GM12891 (cell line): ENCODE data around the gene RNF40.

ENCODE experiments used
- PAX5 ChIP-seq: IDR thresholded peaks from 2 replicates; pipeline ENCODE4 v1.6.1; 2011; ENCODE audit warnings: low read length, moderate library complexity, mild to moderate bottlenecking; ENCODE audit not compliant: insufficient read depth, severe bottlenecking
- POLR2A ChIP-seq: IDR thresholded peaks from 2 replicates; pipeline ENCODE4 v1.6.1; 2011; ENCODE audit warnings: low read depth, low read length, control low read depth
- POLR2AphosphoS5 ChIP-seq: IDR thresholded peaks from 2 replicates; pipeline ENCODE4 v1.6.1; 2011; ENCODE audit warnings: low read depth, low read length, control low read depth
- SPI1 ChIP-seq: IDR thresholded peaks from 2 replicates; pipeline ENCODE4 v1.6.1; 2011; ENCODE audit warnings: low read depth, low read length, control low read depth
- TAF1 ChIP-seq: IDR thresholded peaks from 2 replicates; pipeline ENCODE4 v1.6.1; 2011; ENCODE audit warnings: low read depth, low read length, control low read depth

DNA sequence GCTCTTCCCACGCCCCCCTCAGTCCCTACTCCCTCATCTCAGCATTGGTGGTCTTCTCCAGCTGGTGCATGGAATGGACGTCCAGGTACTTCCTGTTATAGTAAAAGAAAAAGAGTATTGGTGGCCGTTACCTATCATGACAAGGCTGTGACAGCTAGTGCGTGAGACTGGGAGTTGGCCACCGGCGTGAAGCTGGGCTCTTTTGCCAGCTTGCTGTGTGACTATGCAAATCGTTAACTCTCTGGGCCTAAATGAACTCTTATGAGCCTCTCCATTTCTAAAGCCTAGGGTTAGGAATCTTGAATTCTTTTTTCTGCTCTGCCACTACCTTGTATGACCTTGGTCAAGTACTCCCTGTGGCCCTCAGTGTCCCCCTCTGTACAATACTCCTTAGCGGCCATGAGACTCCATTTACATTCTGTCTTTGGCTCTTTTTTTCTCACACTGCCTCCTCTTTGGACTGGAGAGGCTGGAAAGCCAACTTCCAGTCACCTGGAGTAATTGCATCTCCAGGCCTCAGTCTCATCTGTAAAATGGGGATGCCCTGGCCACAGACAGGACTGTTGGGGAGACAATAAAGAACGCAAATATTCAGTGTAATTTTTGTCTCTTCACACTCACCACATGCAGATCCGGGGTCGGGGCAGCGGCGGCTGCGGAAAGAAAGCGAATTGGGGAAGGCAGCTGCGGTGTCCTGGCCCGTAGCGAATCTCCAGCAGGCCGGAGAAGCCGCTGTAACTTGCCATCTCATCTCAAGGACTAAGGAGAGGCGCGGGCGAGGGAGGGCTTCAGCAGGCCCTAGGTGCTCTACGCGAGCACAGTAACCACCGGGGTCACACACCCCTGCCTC lies 1.3 kb upstream of the RNF40 start:
- TF ChIP-seq SPI1 (no peak), POLR2AphosphoS5 (no peak), POLR2A (no peak), TAF1 (no peak), PAX5 (no peak)
